GM18508 (cell line): Measurements from ENCODE around the gene SLC29A1.
"Not testable (repeated sequence)": the region's sequence is repeated elsewhere in the genome, so short reads cannot be mapped to it uniquely, and the experiment has no call there.

Experiments
- ATAC-seq: cut with Tn5 transposase; IDR thresholded peaks from one replicate; pipeline ENCODE4 v1.9.1; 2021; ENCODE audit warnings: moderate number of reproducible peaks; ENCODE audit not compliant: insufficient read depth, unreplicated experiment

SLC29A1 gene

GRCh38 chr6:44221291-44221960 is 2.0 kb upstream of the SLC29A1 start:
- ATAC-seq, result no peak

- ATAC-seq, result no peak
These were observed 1.4 kb upstream of the SLC29A1 start for GRCh38 chr6:44221961-44222335.

- no peak for ATAC-seq
These were observed 693 bp upstream of the SLC29A1 start for GRCh38 chr6:44222486-44223318.

- ATAC-seq, result no peak
These were observed 902 bp downstream of the SLC29A1 start for GRCh38 chr6:44224029-44224964.

GRCh38 chr6:44224965-44225305 is 1.5 kb downstream of the SLC29A1 start:
- ATAC-seq, result no peak

- ATAC-seq, result no peak
These were observed 2.4 kb downstream of the SLC29A1 start for GRCh38 chr6:44225579-44226325.

GRCh38 chr6:44226368-44227147 is 3.2 kb downstream of the SLC29A1 start:
- ATAC-seq, result no peak

- no peak for ATAC-seq
These were observed 3.9 kb downstream of the SLC29A1 start for GRCh38 chr6:44227148-44227793.

GRCh38 chr6:44228031-44228430 is 4.6 kb downstream of the SLC29A1 start:
- ATAC-seq, result no peak

GRCh38 chr6:44228433-44228832 is 5.0 kb downstream of the SLC29A1 start:
- no peak for ATAC-seq

GRCh38 chr6:44228836-44229235 is 5.4 kb downstream of the SLC29A1 start:
- ATAC-seq, result no peak

- ATAC-seq, result no peak
These were observed 6.1 kb downstream of the SLC29A1 start for GRCh38 chr6:44229376-44230033.

- ATAC-seq, result no peak
These were observed 6.8 kb downstream of the SLC29A1 start for GRCh38 chr6:44230034-44230675.

- ATAC-seq, result not testable (repeated sequence)
These were observed 8.0 kb downstream of the SLC29A1 start for GRCh38 chr6:44231426-44231825.

GRCh38 chr6:44232676-44233566 is 9.5 kb downstream of the SLC29A1 start:
- no peak for ATAC-seq

GRCh38 chr6:44233567-44234100 is 10.2 kb downstream of the SLC29A1 start:
- ATAC-seq, result no peak
